Measurements from ENCODE around the gene BRD7.

BRD7 gene

DNA sequence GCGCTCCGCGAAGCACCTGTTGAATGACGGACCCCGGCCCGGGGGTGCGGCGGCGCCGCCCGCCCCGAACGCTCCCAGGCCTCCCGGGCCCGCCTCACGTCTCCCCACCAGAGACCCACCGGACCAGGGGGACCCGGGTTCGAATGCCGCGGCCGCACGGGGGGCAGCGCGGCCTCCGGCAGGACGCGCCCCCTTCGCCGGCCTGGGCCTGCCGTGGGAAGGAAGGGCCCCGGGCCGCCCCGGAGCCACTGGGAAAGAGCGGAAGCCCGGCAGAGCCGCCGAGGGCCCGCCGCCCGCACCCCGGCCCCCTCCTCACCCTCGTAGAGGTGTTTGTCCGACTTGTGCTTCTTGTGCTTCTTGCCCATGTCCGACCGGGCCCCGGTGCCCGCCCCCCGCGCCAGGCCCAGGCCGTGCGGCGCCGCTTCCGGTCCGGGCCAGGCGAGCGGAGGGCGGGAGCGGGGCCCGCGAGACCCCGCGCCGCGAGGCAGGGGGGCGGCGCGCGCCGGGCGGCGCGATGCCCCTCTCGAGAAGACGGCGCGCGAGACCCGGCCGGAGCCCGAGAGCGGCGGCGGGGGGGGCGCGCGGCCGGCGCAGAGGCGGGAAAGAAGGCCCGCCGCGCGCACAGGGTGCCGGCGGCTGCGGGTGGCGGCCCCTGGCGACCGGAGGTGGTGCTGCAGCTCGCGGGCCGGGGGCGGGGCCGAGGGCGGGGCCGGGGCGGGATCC is at the start of gene BRD7:
Gene BRD7, minus strand, starts transcription at position 579 of the 723 bp plus-strand sequence. Its CDS starts 214 bp downstream, at position 365.
- DNase-seq (peak; percentile 74), ATAC-seq (peak; percentile 80)

DNA sequence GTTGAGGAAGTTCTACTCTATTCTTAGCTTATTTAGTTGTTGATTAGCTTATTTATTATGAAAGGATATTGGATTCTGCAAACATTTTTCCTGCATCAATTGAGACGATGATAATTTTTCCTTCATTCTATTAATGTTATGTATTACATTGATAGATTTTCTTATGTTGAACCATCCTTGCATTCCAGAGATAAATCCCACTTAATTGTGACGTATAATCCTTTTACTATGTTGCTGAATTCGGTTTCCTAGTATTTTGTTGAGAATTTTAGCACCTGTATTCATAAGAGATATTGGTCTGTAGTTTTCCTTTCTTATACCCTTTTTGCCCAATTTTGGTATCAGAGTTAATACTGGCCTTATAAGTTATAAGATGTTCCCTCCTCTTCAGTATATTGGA is 47.6 kb upstream of the BRD7 start:
- no peak for DNase-seq
- no peak for ATAC-seq

DNA sequence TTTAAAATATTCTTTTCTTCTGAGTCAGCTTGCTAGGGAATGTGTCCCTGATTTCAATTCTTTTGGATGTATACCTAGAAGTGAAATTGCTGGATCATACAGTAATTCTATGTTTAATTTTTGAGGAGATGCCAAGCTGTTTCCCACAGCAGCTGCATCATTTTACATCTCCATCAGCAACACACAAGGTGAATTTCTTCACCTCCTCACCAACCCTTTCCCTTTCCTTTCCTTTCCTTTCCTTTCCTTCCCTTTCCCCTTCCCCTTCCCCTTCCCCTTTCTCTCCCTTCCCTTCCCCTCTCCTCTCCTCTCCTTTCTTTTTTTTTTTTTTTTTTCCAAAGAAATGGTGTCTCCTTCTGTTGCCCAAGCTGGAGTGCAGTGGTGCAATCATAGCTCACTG is 45.4 kb upstream of the BRD7 start:
- no peak for ATAC-seq
- DNase-seq: no peak

DNA sequence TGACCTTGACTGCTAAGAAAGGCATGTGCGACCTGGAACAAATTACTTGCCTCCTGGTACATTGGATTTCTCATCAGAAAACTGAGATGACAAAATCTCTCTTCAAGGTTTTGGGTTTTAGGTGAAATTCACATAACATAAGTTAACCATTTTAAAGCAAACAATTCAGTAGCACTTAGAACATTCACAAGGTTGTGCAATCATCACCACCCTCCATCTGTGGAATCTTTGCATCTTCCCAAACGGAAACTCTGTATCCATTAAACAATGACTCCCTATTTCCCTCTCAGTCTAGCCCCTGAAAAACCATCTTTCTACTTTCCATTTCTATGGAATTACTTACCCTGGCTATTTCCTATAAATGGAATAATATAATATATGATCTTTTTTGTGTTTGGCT is 42.2 kb upstream of the BRD7 start:
- ATAC-seq: no peak
- no peak for DNase-seq

DNA sequence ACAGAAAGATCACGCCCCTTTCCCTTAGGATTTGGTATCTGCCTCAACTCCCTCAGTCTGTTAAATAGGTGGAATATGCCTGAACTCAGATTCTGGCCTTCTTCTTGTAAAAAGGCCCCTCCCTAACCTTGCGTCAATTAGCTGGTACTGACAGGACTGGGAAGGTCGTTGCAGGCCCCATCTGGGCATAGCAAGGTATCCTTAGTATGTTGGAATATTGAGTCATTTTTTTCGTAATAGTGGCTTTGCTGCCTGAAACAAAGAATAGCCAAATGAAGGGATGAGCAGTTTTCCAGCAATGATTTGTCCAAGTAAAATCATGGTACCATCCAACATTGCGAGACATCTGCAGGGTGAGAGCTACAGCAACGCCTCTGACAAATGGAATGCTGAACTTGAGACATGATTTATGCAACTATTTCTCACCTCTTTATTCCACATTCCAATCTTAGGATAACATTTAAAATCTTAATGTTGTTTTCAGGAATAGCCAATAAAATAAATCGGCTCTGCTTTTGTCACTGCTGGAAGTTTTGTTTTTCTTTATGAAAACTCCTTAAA is 39.3 kb upstream of the BRD7 start:
- DNase-seq (no peak), ATAC-seq (no peak)

DNA sequence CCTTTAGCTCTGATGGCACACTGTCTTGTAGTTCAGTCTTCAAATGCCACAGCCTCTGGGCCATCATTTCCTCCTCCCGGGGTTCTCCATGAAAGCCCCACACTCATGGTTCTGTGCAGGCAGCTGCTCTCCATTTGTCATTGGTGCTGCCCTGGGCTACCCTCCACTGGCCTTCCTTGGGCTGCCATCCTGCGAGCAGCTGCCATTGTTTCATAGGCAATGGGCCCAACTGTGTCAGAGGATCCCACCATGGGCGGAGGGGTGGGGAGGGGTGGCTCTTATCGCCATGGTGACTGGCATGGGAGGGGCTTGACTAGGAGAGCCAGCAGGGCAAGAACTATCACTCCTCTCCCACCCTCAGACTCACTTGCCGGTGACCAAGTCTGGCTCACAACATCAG is 38.6 kb upstream of the BRD7 start:
- no peak for DNase-seq
- no peak for ATAC-seq

DNA sequence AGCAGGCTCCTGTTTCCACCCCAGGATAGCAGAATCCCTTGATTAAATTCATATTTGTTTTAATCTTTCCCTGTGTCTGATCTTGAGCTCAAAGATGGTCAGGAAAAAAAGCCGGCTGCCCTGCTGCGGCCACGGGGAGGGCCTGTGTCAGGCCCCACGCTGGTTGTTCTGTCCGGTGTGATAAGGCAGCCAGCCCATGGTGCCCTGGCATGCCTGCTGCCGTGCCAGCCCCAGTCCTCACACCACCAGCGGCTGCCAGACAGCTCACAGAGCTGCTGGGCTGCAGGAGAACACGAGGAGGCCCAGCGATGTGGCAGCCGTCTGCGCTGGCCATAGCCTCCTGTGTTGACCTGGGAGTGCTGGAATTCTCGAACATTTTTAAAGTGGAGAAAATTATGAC is 34.7 kb upstream of the BRD7 start:
- ATAC-seq (no peak), DNase-seq (no peak)

DNA sequence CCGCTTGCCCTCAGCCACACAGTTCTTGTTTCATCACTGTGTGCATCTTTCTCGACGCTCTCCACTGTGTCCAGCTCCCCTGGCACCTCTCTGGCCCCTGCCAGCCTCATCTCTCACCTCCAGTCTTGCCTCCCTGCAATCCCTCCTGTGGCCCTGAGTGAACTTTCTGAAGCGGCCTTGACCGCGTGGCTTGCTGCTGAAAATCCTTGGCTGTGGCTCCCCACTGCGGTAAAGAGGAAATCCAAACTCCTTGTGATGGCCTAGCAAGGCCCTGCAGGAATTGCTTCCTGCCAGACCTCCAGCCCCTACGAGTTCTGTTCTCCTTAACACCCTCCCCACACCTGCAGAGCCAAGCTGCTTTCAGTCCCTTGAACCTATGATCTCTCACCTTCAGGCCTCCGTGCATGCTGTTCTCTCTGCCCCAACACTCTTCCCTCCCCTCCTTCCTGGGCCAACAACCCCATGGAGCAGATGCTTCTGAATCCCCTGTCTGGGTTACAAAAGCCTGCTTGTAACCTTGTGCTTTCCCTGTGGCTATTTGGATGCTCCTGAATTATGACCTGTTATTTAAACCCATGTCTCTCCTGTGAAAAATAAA is 33.6 kb upstream of the BRD7 start:
- no peak for ATAC-seq
- no peak for DNase-seq

DNA sequence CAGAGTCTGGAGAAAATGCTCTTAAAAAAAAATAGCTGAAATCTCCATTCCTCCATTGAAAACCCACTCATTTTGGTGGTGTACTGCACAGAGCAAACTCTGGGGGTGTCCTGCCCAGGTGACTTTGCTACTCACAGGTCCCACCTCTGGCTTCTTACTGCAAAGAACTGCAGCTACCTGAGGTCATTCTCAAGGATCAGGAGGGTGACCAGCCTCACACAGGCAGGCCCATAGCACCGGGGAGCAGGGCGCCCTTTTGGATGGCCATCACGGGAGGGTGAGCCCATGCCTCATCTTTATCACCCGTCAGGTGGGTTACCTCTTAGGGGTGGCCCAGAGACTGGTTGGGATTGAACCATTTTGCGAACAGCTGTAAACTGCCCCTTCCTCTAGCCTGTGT is 32.6 kb upstream of the BRD7 start:
- ATAC-seq: no peak
- DNase-seq: no peak

DNA sequence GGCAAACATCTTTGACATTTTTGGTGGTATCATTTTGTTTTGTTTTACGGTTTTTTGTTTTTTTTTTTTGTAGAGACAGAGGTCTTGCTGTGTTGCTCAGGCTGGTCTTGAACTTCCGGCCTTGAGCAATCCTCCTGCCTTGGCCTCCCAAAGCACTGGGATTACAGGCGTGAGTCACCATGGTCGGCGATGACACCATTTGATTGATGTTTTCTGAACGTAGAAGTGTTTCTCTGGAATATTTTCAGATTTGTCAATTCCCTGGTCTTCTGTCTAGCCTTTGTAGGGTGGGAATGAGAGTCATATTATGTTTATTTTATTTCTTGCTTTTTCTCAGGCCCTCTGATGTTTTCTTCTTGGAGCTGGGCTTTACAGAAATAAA is 32.2 kb upstream of the BRD7 start:
- ATAC-seq (no peak), DNase-seq (no peak)

DNA sequence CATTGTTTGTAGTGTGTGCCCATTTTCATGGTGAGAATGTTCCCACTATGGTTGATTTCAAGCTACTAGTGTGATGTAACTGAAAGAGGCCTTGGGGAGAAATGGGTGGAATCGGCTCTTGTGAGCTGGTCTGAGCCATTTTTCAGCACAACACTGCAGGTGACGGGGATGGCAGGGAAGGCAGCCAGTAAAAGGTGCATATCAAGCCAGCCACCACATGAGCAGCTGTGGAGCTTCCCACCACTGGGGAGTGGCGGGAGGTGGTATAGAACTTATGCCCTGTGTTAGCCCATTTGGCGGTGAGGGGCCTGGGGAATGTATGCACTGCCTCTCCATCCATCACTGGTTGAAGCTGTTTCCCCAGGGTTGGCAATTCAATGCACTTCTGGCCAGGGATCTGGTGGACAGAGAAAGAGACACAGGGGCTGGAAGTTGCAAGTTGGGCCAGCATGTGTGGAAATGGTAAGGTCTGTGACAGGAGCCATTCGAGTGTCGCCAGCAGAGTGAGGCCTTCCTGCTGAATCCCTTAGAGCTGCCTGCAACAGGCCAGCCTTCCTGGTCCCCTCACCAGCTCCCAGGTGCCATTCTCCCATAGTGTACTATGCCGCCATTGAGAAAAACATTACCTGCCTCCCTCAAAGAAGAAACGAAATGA is 31.7 kb upstream of the BRD7 start:
- DNase-seq: no peak
- no peak for ATAC-seq

DNA sequence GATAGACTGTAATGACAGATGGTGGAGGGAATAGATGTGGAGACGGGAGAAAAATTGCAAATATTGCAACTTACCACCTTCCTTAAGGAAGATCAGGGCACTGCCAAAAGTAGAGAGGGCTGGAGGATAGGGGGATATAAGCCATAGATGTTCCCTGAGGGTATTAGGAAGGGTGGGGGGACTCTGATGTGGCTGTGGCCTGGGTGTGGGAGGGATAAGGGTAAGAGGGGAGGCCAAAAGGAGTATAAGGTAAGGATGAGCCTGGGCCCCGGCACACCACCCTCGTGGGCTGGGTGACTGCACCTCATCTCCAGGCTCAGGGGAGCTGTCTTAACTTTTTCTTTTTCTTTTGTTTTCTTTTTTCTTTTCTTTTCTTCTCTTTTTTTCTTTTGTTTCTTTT is 30.6 kb upstream of the BRD7 start:
- ATAC-seq: no peak
- DNase-seq: no peak

DNA sequence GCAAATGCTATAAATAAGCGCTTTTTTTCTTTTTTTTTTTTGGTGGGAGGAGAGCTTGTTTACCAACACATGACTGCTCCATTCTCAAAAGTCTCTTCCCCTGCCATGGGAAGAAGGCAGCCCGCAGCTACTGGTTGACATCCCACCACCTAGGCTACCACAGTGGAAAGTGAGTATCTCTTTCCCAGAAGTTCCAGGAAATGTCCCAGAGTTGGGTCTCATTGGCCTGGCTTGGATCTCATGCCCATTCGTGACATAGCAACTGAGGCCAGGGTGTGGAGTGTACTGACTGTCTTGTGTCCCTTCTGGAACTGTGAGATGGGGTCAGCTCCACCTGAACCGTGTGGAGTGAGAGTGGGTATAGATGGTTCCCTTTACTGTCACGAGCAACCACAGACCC is 29.5 kb upstream of the BRD7 start:
- DNase-seq (no peak), ATAC-seq (no peak)

DNA sequence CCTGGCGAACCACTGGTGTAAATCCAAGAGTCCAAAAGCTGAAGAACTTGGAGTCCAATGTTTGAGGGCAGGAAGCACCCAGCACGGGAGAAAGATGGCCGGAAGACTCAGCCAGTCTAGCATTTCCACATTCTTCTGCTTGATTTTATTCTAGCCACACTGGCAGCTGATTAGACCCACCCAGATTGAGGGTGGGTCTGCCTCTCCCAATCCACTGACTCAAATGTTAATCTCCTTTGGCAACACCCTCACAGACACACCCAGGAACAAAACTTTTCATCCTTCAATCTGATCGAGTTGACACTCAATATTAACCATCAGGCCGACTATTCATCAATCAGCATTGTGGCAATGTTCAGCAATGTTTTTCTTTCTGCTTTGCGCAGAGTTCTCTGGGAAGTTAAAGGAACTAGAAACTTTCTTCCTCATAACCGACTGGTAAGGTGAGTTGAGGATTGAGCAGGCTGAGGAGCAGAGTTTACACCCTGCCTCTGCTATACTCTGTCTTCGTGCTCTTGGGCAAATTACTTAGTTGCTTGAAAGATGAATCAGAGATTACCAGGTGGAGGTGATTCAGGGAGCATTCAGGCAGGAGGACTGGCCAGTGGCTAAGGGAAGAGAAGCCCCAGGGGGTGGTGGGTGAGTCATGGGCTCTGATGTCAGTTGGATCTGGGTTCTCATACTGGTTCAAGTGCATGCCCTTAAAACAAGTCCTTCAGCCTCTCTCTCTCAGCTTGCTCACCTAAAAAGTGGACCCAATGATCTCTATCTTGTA is 28.2 kb upstream of the BRD7 start:
- no peak for DNase-seq
- peak; percentile 32 for ATAC-seq

DNA sequence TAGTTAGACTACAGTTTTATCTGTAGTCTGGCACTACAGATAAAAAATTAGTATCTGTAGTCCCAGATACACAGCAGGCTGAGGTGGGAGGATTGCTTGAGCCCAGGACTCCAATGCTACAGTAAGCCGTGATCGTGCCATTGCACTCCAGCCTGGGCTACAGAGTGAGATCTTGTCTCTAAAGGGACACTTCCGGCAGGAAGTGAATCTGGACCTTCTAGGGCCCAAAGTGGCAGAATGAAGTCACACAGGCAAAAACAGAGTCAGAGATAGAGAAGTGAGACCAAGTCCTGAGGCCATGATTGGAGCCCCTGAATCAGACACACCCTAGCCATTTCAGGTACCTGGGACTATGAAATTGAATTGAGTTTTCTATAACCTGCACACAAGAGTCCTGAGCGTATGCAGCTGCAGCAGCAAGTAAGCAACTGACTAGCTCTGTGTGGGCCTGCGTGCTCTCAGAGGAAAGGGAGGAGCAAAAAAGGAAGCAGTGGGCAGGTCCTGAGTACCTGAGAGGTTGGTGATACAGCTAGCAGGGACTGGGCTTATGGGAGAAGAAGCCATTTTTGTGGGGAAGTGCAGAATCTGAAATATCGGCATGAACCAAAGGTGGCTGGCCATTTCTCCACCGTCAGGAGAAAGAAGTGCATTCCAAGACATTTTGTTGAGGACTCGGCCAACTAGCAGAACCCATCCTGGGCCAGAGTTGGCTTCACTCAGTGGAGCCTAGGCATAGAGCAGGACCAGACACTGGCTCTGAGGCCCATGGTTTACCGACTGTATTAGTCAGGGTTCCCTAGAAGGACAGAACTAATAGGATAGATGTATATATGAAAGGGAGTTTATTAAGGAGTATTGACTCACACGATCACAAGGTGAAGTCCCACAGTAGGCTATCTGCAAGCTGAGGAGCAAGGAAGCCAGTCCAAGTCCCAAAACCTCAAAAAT is 27.2 kb upstream of the BRD7 start:
- DNase-seq: no peak
- ATAC-seq: no peak

DNA sequence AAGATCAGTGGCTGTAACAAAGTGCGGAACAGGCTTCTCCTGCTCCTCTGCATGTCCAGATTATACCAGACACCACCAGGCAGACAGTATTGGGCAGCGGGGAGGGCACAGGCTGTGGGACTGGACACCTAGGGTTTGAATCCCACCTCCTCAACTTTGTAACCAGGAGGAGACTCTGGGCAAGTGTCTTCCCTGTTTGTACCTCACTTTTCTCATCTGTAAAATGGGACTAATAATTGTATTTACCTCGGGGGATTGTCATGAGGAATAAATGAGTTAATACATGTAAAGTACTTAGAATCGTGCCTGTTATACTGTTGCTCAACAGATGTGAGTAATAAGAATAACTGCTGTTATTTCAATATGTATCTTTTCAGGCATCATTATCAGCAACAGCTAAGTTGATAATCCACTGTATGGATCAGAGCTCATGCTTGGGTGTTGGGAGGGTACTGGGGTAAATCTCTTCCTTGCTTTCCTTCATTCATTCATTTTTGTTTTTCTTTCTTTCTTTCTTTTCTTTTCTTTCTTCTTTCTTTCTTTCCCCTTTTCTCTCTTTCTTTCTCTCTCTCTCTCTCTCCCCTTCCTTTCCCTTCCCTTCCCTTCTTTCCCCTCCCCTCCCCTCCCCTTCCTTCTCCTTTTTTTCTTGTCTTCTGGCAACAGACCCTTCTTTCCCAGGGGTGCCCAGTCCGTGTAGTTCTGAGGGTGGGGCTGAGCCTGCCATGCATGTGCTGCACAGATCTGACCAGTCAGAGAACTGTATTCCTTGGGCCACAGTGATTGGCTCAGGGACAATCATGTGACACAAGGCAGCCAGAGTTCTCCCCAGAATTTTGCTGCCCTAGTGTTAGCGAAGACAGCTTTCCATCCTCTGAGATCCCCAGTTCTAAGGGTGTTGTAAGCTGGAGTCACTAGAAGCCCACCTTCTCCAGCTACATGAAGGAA is 25.3 kb upstream of the BRD7 start:
- ATAC-seq (no peak), DNase-seq (no peak)

DNA sequence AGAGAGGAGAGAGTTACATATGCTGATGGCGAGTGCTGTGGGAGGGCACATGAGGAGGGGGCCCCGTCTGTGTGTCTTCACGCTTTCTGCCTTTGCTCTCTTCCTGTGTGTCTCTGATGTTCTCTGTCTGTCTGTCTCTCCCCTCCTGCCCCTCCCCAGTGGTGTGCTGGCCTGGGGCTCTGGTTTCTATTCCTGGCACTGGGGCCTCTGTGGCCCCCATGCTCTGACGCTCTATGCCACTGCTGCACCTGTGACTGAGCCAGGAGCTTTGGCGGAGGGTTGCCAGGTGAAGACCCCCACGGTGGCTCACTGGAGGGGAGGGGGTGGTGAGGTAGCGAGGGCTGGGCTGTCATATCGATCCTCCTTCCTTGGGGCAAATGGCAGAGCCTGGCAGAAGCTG is 24.6 kb upstream of the BRD7 start:
- ATAC-seq: no peak
- DNase-seq: no peak

DNA sequence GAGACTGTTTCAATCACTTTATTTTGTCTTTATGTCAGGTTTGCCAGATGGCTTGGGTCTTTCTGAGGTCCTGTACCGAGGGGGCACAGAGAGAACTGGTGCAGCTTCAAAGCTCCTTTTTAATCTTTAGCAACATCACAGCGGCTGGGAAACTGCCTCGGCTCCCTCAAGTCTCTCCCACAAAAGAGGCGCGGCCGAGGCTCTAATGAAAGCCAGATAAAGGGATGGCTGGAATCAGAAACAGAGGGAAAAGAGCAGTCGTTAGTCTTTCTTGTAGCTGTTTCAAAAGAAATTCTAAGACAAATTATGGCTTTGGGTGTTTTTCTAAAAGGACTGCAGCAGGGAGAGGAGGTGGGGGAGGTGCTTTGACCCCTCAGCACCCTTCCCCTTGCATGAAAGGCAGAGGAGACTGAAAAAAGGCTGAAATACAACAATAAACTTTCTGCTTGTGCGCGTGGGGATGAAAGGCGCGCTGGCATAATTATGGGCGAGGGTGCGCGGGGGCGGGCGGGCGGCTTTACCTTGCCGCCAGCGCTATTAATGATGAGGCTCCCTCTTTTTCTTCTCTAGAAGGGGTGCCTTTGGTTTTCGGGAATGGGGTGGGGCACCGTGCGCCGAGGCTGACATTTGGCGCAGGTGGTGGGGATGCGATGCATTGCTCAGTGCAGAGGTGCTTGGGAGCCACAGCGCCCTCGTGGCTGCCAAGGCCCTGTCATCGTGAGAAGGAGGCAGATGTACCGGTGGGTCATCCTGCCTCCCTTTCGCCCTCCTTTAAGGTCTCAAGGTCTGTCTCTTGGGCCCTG is 22.3 kb upstream of the BRD7 start:
- ATAC-seq (no peak), DNase-seq (no peak)

DNA sequence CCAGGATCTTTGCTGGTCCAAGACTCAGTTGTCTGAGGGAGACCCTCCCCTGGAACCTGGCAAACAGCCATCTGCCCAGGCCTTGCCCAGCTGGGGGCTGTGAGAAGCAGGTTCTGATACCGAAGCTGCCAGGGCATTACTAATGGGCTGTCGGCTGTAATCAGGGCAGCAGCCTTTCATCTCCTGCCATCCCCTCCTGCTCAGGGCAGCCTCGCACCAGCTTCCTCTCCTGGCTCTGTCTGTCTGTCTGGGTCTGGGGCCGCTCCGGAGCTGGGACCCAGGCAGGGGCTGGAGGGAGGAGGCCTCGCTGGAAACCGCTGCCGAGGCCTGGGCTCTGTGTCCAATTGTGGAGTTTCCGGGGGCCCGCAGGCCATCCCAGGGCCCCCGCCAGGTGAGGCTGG is 21.6 kb upstream of the BRD7 start:
- no peak for ATAC-seq
- DNase-seq: no peak

DNA sequence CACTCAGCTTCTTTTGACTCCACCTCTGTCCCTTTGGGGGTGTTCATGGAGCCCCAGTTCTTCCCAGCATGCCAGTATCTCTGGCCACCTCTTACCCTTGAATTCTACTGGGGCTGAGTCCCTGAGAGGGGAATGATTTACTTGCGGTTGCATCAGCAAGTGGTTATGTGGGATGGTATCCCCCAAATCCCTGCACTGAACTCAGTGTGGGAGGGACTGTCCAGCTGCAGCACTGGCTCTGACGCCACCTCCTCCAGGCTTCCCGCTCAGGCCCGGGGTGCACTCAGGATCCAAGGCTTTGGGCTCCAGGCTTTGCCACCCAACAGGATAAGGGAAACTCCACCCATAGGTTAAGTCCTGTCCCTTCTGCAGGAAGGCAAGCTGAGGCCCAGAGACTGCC is 21.1 kb upstream of the BRD7 start:
- ATAC-seq (no peak), DNase-seq (no peak)
